Body of pancreas (tissue), 4 donors: ENCODE measurements around the gene USH2A. TPM values are rescaled to one million over a fixed set of nuclear protein-coding genes. Genes with fewer than 3 reads are reported as not detected.

Source experiments
- ATAC-seq: fragments of 150-250 bp; one replicate; pipeline ENCODE4 v1.9.1; 2016
- DNase-seq, 4 donors: peaks; one replicate each; pipeline ENCODE4 v3.0.0-alpha.2; 2019
- H3K27ac ChIP-seq, 4 donors: fragments of 200-600 bp; sonication (generic); 1 replicate in 3 of 4; 2 replicates in 1 of 4; pipeline versions ENCODE4 v1.5.1 to v1.6.1; 2016 to 2019; ENCODE audit warnings: mild to moderate bottlenecking in 1 of 4, mixed read lengths in 1 of 4, moderate library complexity in 1 of 4
- H3K27me3 ChIP-seq, 2 donors: fragments of 200-600 bp; sonication (generic); one replicate each; pipeline ENCODE4 v1.6.0; 2016; ENCODE audit warnings: mild to moderate bottlenecking in 1 of 2
- H3K36me3 ChIP-seq, 2 donors: fragments of 200-600 bp; sonication (generic); replicated peaks in 1 of 2; 2 replicates each; pipeline ENCODE4 v1.5.1; 2016; ENCODE audit warnings: low read depth in 2 of 2; ENCODE audit not compliant: insufficient read depth in 1 of 2
- H3K4me1 ChIP-seq: fragments of 200-600 bp; sonication (generic); one replicate; pipeline ENCODE4 v1.6.0; 2016
- H3K4me3 ChIP-seq, 2 donors: fragments of 200-600 bp; sonication (generic); 1 replicate in 1 of 2; 2 replicates in 1 of 2; pipeline ENCODE4 v1.5.1; 2016 to 2019
- H3K9me3 ChIP-seq, 3 donors: fragments of 200-600 bp; sonication (generic); 1 replicate in 2 of 3; 2 replicates in 1 of 3; pipeline ENCODE4 v1.5.1; 2016
- CTCF ChIP-seq, 7 experiments: fragments of 450-650 bp in 4 of 7; fragments of 200-600 bp in 3 of 7; sonication (generic) in 3 of 7; IDR thresholded peaks; one replicate each; pipeline ENCODE4 v1.5.1; 2016 to 2019; ENCODE audit warnings: antibody characterized with exemption in 7 of 7
- POLR2A ChIP-seq, 3 donors: fragments of 450-650 bp; IDR thresholded peaks; one replicate each; pipeline ENCODE4 v1.6.1; 2016; ENCODE audit warnings: antibody characterized with exemption in 3 of 3, mild to moderate bottlenecking in 2 of 3
- WGBS, 2 donors: methylation state at CpG; one replicate each; pipeline ENCODE4 v1.1.5; 2017; 5-methylcytosine and 5-hydroxymethylcytosine counted together
- intact Hi-C: fragments of 100-400 bp; cut with DNase I; formaldehyde crosslinking; loops from one replicate; pipeline ENCODE4 v1.15.1; 2023
- total RNA-seq, 2 donors: library from RNA; depleted of rRNA; stranded (reverse); fragments of >200 nt; gene quantifications; one replicate each; pipeline ENCODE4 v1.1.0, GENCODE V29; 2016

Gene USH2A
- total RNA-seq, 2 donors from 2014 or later: 0.26 to 0.33 TPM

GRCh38 chr1:215650446-215651149 is 772.6 kb downstream of the USH2A start:
- H3K36me3 ChIP-seq: no peaks in the 10 kb centered on the region
- TF ChIP-seq CTCF (IDR thresholded peaks at IDR 0.05): no peak
- no peaks in the 10 kb centered on the region for H3K27me3 ChIP-seq
- WGBS, 2 donors: 48 to 57% methylated on average over 9 of the region's 9 CpGs
- no peaks in the 10 kb centered on the region for H3K9me3 ChIP-seq
- no peak overlapping the region for H3K4me3 ChIP-seq
- H3K27ac ChIP-seq: no peak overlapping the region
- H3K4me1 ChIP-seq: no peaks in the 10 kb centered on the region
- ATAC-seq (no peak), DNase-seq (no peak)
- intact Hi-C loops: no loop called here

GRCh38 chr1:215648957-215649356 is 774.3 kb downstream of the USH2A start:
- no peak for DNase-seq
- no peaks in the 10 kb centered on the region for H3K4me1 ChIP-seq
- H3K27ac ChIP-seq: no peak overlapping the region
- H3K9me3 ChIP-seq: no peaks in the 10 kb centered on the region
- H3K36me3 ChIP-seq: no peaks in the 10 kb centered on the region
- no peak overlapping the region for H3K4me3 ChIP-seq
- no peak for ATAC-seq
- 79 to 83% methylated on average over 4 of the region's 4 CpGs for WGBS, 2 donors
- no peaks in the 10 kb centered on the region for H3K27me3 ChIP-seq
- TF ChIP-seq POLR2A (IDR thresholded peaks at IDR 0.05) (no peak), CTCF (IDR thresholded peaks at IDR 0.05) (no peak)
- intact Hi-C loops: no loop called here

GRCh38 chr1:215647738-215648137 is 775.5 kb downstream of the USH2A start:
- no peaks in the 10 kb centered on the region for H3K36me3 ChIP-seq
- no peaks in the 10 kb centered on the region for H3K4me1 ChIP-seq
- no peak for TF ChIP-seq POLR2A (IDR thresholded peaks at IDR 0.05)
- no peak for TF ChIP-seq CTCF (IDR thresholded peaks at IDR 0.05)
- H3K9me3 ChIP-seq: no peaks in the 10 kb centered on the region
- no peak overlapping the region for H3K27ac ChIP-seq
- no peak for ATAC-seq
- WGBS, 2 donors: 49 to 51% methylated on average over 3 of the region's 3 CpGs
- intact Hi-C loops: no loop called here
- no peak for DNase-seq
- no peaks in the 10 kb centered on the region for H3K27me3 ChIP-seq
- H3K4me3 ChIP-seq: no peak overlapping the region

- WGBS, 2 donors: 94% methylated on average over 2 of the region's 2 CpGs
- Histone ChIP-seq H3K36me3 (no peaks in the 10 kb centered on the region), H3K4me1 (no peaks in the 10 kb centered on the region), H3K4me3 (no peak overlapping the region), H3K27ac (no peak overlapping the region), H3K27me3 (no peaks in the 10 kb centered on the region), H3K9me3 (no peaks in the 10 kb centered on the region)
- TF ChIP-seq CTCF (IDR thresholded peaks at IDR 0.05) (no peak), POLR2A (IDR thresholded peaks at IDR 0.05) (no peak)
- ATAC-seq (no peak), DNase-seq (no peak)
- intact Hi-C loops: no loop called here
These were observed 777.4 kb downstream of the USH2A start for GRCh38 chr1:215645861-215646260.

GRCh38 chr1:215645182-215645581 is 778.1 kb downstream of the USH2A start:
- Histone ChIP-seq H3K36me3 (no peaks in the 10 kb centered on the region), H3K27me3 (no peaks in the 10 kb centered on the region), H3K4me3 (no peak overlapping the region), H3K4me1 (no peaks in the 10 kb centered on the region), H3K27ac (no peak overlapping the region), H3K9me3 (no peaks in the 10 kb centered on the region)
- no peak for TF ChIP-seq CTCF (IDR thresholded peaks at IDR 0.05)
- no peak for TF ChIP-seq POLR2A (IDR thresholded peaks at IDR 0.05)
- DNase-seq: no peak
- no peak for ATAC-seq
- intact Hi-C loops: no loop called here
- 86 to 91% methylated on average over 4 of the region's 4 CpGs for WGBS, 2 donors
